CD8-positive, alpha-beta memory T cell (primary cell): Measurements from ENCODE around the gene EIF3D. TPM values are rescaled to one million over a fixed set of nuclear protein-coding genes. Genes with fewer than 3 reads are reported as not detected.

Source experiments
- polyA plus RNA-seq: library from polyadenylated mRNA; unstranded; fragments of 300-500 nt; fragmentation: Illumina TruSeq; gene quantifications from one replicate; pipeline ENCODE4 v1.2.3, GENCODE V29; 2021
- total RNA-seq, 2 experiments: library from RNA; stranded (reverse); gene quantifications; one replicate each; pipeline ENCODE4 v1.2.3, GENCODE V29; 2021

EIF3D gene
- total and polyA plus RNA-seq, 3 experiments from 2014 or later = 140 to 341 (median 333) TPM

Other genes starting within 250 kb of the EIF3D start
- 100 to 1,000 TPM; 680 to 684 TPM for gene MYH9, start 141.2 kb downstream of the EIF3D start, total RNA-seq
- 425 TPM for gene MYH9, start 141.2 kb downstream of the EIF3D start, polyA plus RNA-seq
- 100 to 1,000 TPM; 122 to 126 TPM for gene TXN2, start 47.5 kb downstream of the EIF3D start, total RNA-seq
- gene TXN2, start 47.5 kb downstream of the EIF3D start, polyA plus RNA-seq = 127 TPM
- gene FOXRED2, start 22.1 kb downstream of the EIF3D start, total RNA-seq = 10 to 100 TPM; 23.7 to 27.6 TPM
- gene FOXRED2, start 22.1 kb downstream of the EIF3D start, polyA plus RNA-seq = 1.8 TPM
- not detected for gene CACNG2, start 174.6 kb upstream of the EIF3D start, total RNA-seq
- not detected for gene CACNG2, start 174.6 kb upstream of the EIF3D start, polyA plus RNA-seq
- 10 to 100 TPM; 24.9 to 26.5 TPM for gene IFT27, start 247.0 kb upstream of the EIF3D start, total RNA-seq
- gene IFT27, start 247.0 kb upstream of the EIF3D start, polyA plus RNA-seq = 9.7 TPM